ENCODE results near the gene HAGH.

- TF ChIP-seq TCF7 (CRISPR knock-in tag; IDR thresholded peaks at IDR 0.05; ENCODE audit: low read depth) (no peak), FOXJ3 (CRISPR knock-in tag; IDR thresholded peaks at IDR 0.05; ENCODE audit: borderline replicate concordance) (no peak), ETV6 (CRISPR knock-in tag; IDR thresholded peaks at IDR 0.05) (no peak), NR1H2 (CRISPR knock-in tag; IDR thresholded peaks at IDR 0.05) (no peak), FOXK1 (CRISPR knock-in tag; IDR thresholded peaks at IDR 0.05) (no peak), FOXP4 (CRISPR knock-in tag; IDR thresholded peaks at IDR 0.05) (no peak), CTCF (IDR thresholded peaks at IDR 0.05) (no peak), KAT7 (CRISPR knock-in tag; IDR thresholded peaks at IDR 0.05; ENCODE audit: borderline replicate concordance) (no peak), E2F1 (CRISPR knock-in tag; IDR thresholded peaks at IDR 0.05) (no peak), ATF3 (CRISPR knock-in tag; conservative IDR thresholded peaks at IDR 0.05) (no peak), CBFB (CRISPR knock-in tag; IDR thresholded peaks at IDR 0.05; ENCODE audit: low read depth) (no peak), IRF2 (CRISPR knock-in tag; IDR thresholded peaks at IDR 0.05; ENCODE audit: borderline replicate concordance, low read depth) (no peak), NR2C2 (CRISPR knock-in tag; IDR thresholded peaks at IDR 0.05) (no peak)
- TF ChIP-seq, protein P1, sequence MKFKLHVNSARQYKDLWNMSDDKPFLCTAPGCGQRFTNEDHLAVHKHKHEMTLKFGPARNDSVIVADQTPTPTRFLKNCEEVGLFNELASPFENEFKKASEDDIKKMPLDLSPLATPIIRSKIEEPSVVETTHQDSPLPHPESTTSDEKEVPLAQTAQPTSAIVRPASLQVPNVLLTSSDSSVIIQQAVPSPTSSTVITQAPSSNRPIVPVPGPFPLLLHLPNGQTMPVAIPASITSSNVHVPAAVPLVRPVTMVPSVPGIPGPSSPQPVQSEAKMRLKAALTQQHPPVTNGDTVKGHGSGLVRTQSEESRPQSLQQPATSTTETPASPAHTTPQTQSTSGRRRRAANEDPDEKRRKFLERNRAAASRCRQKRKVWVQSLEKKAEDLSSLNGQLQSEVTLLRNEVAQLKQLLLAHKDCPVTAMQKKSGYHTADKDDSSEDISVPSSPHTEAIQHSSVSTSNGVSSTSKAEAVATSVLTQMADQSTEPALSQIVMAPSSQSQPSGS (CRISPR knock-in tag; IDR thresholded peaks at IDR 0.05; ENCODE audit: borderline replicate concordance, low read depth): no peak
Observed at GRCh38 chr16:1831186-1832075, 4.8 kb upstream of the HAGH start.

Data from WTC11 (cell line).